22Rv1 (cell line): Measurements from ENCODE around the gene ASB7.
"Not testable (repeated sequence)": the region's sequence is repeated elsewhere in the genome, so short reads cannot be mapped to it uniquely, and the experiment has no call there.

Experiments
- H3K27ac ChIP-seq: fragments of 450-650 bp; 2 replicates; pipeline ENCODE4 v1.5.1; 2017
- ZFX ChIP-seq: fragments of 450-650 bp; IDR thresholded peaks from 2 replicates; pipeline ENCODE4 v1.6.1; 2017; ENCODE audit warnings: antibody characterized with exemption, borderline replicate concordance
- TF ChIP-seq, protein P1 (sequence below): fragments of 450-650 bp; IDR thresholded peaks from 2 replicates; pipeline ENCODE4 v1.5.1; 2017; ENCODE audit warnings: mild to moderate bottlenecking

ASB7 gene

DNA sequence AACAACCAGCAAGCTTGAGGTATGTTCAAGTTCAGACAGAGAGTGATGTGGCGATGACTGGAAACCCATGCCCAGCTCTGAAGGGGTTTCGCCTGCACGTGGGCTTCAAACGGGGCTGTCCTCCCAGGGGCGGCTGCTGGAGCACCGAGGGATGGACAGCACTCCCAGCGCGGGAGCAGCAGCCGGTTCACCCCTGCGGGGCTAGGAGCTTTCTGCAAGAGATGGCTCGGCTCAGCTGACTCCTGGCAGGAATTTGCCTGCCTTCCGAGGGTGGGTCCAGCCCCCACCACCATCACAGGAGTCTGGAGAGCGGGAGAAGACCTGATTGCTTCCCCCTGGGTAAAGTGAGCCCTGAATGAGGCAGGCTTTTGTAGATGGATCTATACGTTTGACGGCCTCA, 66.9 kb downstream of the ASB7 start:
- no peak for TF ChIP-seq ZFX
- TF ChIP-seq, protein P1, sequence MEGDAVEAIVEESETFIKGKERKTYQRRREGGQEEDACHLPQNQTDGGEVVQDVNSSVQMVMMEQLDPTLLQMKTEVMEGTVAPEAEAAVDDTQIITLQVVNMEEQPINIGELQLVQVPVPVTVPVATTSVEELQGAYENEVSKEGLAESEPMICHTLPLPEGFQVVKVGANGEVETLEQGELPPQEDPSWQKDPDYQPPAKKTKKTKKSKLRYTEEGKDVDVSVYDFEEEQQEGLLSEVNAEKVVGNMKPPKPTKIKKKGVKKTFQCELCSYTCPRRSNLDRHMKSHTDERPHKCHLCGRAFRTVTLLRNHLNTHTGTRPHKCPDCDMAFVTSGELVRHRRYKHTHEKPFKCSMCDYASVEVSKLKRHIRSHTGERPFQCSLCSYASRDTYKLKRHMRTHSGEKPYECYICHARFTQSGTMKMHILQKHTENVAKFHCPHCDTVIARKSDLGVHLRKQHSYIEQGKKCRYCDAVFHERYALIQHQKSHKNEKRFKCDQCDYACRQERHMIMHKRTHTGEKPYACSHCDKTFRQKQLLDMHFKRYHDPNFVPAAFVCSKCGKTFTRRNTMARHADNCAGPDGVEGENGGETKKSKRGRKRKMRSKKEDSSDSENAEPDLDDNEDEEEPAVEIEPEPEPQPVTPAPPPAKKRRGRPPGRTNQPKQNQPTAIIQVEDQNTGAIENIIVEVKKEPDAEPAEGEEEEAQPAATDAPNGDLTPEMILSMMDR = no peak
- no peak overlapping the region for H3K27ac ChIP-seq

DNA sequence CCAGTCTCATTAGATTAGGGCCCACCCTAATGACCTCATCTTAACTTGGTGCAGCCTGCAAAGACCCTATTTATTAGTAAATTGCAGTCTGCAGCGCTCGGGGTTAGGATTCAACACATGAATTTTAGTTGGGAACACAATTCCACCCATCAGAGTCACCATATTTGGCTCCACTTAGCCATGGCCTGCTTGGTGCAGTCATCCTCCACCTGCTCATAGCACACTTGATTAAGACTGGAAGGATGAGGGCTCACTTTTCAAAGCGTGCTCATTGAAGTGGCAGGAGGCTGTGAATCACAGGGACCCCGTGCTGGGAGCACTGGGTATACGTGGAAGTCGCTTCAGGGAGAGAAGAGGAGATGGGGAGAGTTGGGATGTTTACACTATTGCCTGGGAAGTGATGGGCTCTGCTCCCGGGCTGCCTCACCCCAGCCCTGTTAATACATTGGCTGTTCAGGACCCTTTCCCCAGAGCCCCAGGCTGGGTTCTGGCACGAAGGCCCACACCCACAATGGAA, 68.2 kb downstream of the ASB7 start:
- no peak overlapping the region for H3K27ac ChIP-seq
- TF ChIP-seq, protein P1 = no peak
- TF ChIP-seq ZFX = no peak

DNA sequence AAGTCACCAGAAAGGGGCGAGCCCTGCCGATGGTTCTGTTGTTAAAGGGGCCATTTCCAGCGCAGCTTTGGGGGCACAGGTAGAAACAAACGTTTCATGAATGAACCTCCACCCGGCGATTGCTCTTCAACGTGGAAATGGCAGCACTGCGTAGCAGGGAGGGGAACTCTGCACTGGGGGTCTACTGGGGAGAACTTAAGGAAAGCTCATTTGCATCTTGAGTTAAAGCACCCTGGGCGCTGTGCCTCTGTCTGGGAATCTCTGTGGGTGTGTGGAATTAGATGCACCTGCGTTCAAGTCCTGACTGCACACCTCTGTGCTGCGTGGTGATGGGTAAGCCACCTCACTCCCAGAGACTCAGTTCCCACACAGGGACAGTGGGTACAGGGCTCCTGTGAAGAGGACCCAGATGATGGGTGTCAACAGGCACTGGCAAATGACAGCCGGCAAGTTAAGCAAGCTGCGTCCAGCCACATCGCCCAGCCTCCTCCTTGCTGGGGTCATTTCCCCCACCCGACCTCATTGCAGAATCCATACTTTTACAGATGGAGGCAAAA, 68.8 kb downstream of the ASB7 start:
- TF ChIP-seq, protein P1 = no peak
- TF ChIP-seq ZFX = no peak
- H3K27ac ChIP-seq = no peak overlapping the region

DNA sequence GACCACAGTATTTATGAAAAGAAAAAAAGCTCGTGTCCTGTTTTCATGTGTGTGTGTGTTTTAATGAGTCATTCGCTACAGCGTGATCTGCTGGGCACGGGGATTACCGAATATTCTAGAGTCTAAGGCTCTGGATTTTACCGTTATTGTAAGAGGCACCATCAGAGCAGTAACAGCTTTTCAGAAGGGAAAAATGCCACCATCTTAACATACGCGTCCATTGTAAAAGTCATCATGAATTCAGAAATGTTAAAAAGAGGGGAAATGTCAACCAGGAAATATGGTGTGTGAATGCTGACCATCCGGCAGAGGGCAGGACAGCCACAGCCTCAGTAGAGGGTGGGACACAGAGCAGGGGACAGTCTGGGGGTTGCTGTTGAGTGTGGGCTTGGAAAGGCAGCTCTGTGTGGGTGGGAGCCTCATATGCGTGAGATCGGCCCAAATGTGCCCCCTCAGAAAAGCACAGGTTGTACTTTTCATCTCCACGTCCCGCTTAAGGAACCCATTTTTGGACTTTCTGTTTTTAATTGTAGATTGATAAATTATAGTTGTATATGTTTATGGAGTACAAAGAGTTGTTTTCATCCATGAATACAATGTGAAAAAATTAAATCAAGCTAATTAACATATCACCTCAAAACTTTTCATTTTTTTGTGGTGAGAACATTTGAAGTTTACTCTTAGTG, 69.6 kb downstream of the ASB7 start:
- H3K27ac ChIP-seq = no peak overlapping the region
- no peak for TF ChIP-seq ZFX
- TF ChIP-seq, protein P1 = peak; percentile 72

DNA sequence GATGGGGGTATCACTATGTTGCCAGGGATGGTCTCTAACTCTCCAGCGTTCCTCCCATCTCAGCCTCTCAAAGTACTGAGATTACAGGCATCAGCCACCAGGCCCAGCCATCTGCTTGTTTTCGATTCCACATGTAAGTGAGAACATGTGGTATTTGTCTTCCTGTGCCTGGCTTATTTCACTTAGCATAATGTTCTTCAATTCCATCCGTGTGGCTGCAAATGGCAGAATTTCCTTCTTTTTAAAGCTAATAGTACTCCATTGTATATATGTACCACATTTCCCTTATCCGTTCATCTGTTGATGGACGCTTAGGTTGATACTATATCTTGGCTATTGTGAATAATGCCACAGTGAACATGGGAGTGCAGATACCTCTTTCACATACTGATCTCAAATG, 70.6 kb downstream of the ASB7 start:
- TF ChIP-seq, protein P1 = no peak
- no peak for TF ChIP-seq ZFX
- no peak overlapping the region for H3K27ac ChIP-seq

DNA sequence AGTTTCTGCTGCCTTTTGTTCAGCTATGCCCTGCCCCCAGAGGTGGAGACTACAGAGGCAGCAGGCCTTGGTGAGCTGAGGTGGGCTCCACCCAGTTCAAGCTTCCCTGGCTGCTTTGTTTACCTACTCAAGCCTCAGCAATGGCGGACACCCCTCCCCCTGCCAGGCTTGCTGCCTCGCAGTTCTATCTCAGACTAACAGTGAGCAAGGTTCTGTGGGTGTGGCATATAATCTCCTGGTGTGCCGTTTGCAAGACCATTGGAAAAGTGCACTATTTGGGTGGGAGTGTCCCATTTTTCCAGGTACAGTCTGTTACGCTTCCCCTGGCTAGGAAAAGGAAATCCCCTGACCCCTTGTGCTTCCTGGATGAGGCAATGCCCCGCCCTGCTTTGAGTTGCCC, 76.8 kb downstream of the ASB7 start:
- not testable (repeated sequence) for H3K27ac ChIP-seq

DNA sequence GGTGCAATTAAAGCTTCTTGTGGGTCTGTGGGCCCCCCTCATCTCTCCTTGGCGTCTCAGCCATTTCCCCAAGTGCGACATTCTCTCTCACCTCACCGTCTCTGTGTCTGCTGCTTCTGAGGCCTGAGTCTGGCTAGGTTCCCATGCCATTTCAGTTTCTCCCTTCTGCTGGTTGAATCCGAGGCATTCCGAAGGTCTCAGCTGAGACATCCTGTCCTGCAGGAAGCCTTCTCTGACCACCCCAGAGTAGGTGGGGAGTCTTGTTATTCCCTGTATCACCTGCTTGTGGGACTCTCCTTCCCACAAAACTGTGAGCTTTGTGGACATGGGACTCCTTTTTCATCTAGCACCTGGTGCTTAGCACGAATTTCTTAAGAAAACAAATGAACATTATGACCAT, 78.3 kb downstream of the ASB7 start:
- H3K27ac ChIP-seq = no peak overlapping the region
- TF ChIP-seq ZFX = no peak
- TF ChIP-seq, protein P1 = no peak
